Heart right ventricle (tissue), 16 donors: ENCODE measurements around the gene EGFLAM. TPM values are rescaled to one million over a fixed set of nuclear protein-coding genes. Genes with fewer than 3 reads are reported as not detected.

ENCODE experiments used
- ATAC-seq, 8 donors: fragments of 200-7000 bp; cut with Tn5 transposase; one replicate each; pipeline ENCODE4 v1.9.1; 2020; ENCODE audit warnings: mild to moderate bottlenecking in 8 of 8, moderate library complexity in 8 of 8, moderate number of reproducible peaks in 1 of 8
- DNase-seq, 2 donors: peaks; one replicate each; pipeline ENCODE4 v3.0.0-alpha.2; 2020
- H3K27ac ChIP-seq, 10 donors: fragments of 200-600 bp; sonication (generic) in 2 of 10; one replicate each; pipeline versions ENCODE4 v1.5.0 to v1.8.0; 2020 to 2022; ENCODE audit warnings: mild to moderate bottlenecking in 3 of 10
- H3K27me3 ChIP-seq, 7 donors: fragments of 200-600 bp; one replicate each; pipeline ENCODE4 v1.8.0; 2021 to 2022; ENCODE audit warnings: mild to moderate bottlenecking in 2 of 7
- H3K36me3 ChIP-seq, 9 donors: fragments of 200-600 bp; sonication (generic) in 1 of 9; one replicate each; pipeline versions ENCODE4 v1.5.0 to v1.8.0; 2020 to 2022; ENCODE audit warnings: mild to moderate bottlenecking in 2 of 9
- H3K4me1 ChIP-seq, 9 donors: fragments of 200-600 bp; sonication (generic) in 1 of 9; one replicate each; pipeline versions ENCODE4 v1.5.0 to v1.8.0; 2020 to 2022; ENCODE audit warnings: mild to moderate bottlenecking in 4 of 9
- H3K4me3 ChIP-seq, 10 donors: fragments of 200-600 bp; sonication (generic) in 2 of 10; one replicate each; pipeline versions ENCODE4 v1.5.0 to v1.8.0; 2020 to 2022; ENCODE audit warnings: mild to moderate bottlenecking in 7 of 10, moderate library complexity in 2 of 10
- H3K9me3 ChIP-seq, 11 donors: fragments of 200-600 bp in 10 of 11; sonication (generic) in 2 of 11; one replicate each; pipeline versions ENCODE4 v1.5.0 to v1.8.0; 2013 to 2022; ENCODE audit warnings: mild to moderate bottlenecking in 2 of 11, control low read depth in 1 of 11, moderate library complexity in 1 of 11
- WGBS, 2 donors: extraction: QIAGEN DNeasy Blood & Tissue Kit; methylation state at CpG; one replicate each; pipeline ENCODE4 v1.1.7; 2013; ENCODE audit warnings: inconsistent platforms in 1 of 2; 5-methylcytosine and 5-hydroxymethylcytosine counted together
- intact Hi-C, 10 donors: fragments of 100-400 bp; cut with DNase I; formaldehyde crosslinking; loops; one replicate each; pipeline versions ENCODE4 v1.11.1 to v1.14.2; 2022
- polyA plus RNA-seq, 2 donors: library from polyadenylated mRNA; stranded (reverse); fragments of 200-250 nt; gene quantifications; one replicate each; pipeline ENCODE4 v1.2.3, GENCODE V29; 2013
- total RNA-seq, 10 donors: library from RNA; stranded (reverse); fragmentation: NEBNext Ultra II Directional in 3 of 10; extraction: Animal tissue kit (Norgen Biotek cat#: 25700) in 3 of 10; gene quantifications; one replicate each; pipeline versions ENCODE4 v1.2.1 to v1.2.4, GENCODE V29; 2021 to 2023
- TF ChIP-seq, protein P1 (sequence below), 9 donors: fragments of 200-600 bp; sonication (generic) in 2 of 9; IDR thresholded peaks; one replicate each; pipeline versions ENCODE4 v1.5.0 to v1.8.0; 2021 to 2022; ENCODE audit warnings: antibody characterized with exemption in 9 of 9, mild to moderate bottlenecking in 5 of 9, moderate library complexity in 1 of 9
- donor health status: Arrhythmogenic right ventricular cardiomyopathy.
- donor health status: ischemic (EF 13 %, LVEDD 7.1; RV severe dilation, severe dysfunction).
- donor health status: healthy with polysubstance abuse.
- donor health status: DM: no; HTN: yes; CAD: no.
- donor health status: DM: no; HTN: no; CAD: no.
- donor health status: ischemic (EF 25% LVEDD 6.9; RV normal size, moderate dysfunction).
- donor health status: ischemic (EF 25% LVEDD 5.7; RV mildly dilated, moderate dysfunction).
- donor health status: healthy.
- donor health status: DM: yes; HTN: yes; CAD: no.
- donor health status: Ischemic cardiomyopathy.
- donor health status: ischemic (EF 35%, LVEDD 5.7; RV mildly dilated, moderate dysfunction).
- donor health status: nonischemic (EF 11% LVEDD 7.7; RV severe dilation, severe dysfunction).
- donor health status: DM: yes; HTN: yes; CAD: no.
- donor health status: PGD.
- donor health status: ischemic (EF 29% LVEDD 5.4; RV normal size, mild dysfunction).
- donor health status: nonischemic (EF 23%, LVEDD 6.1; RV moderate dilation, normal function).

Gene EGFLAM
- total and polyA plus RNA-seq, 12 donors: 3.4 to 15.3 (median 7.6) TPM

DNA sequence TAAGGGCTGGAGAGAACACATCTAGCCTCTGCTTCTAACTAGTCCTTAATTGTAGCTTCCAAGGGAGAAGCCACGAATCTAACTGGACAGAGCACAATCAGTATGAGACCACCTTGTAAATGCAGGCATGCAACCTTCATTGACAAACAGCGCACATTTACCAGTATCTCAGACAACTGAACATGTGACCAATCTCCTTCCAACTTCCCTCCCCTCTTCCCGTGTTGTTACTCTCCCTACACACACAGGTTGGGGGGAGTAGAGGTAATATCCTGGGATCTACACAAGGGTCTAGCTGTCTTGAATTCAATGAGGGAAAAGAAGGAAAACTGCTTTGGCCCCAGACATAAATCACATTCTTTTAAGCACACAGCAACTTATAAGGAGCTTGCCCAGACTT lies 220.5 kb downstream of the EGFLAM start:
- no peak overlapping the region for H3K27ac ChIP-seq
- no peak overlapping the region for H3K4me3 ChIP-seq
- WGBS, 2 donors: 76 to 87% methylated on average over 3 of the region's 3 CpGs
- no peaks in the 10 kb centered on the region for H3K4me1 ChIP-seq
- H3K9me3 ChIP-seq: no peaks in the 10 kb centered on the region
- TF ChIP-seq, protein P1, sequence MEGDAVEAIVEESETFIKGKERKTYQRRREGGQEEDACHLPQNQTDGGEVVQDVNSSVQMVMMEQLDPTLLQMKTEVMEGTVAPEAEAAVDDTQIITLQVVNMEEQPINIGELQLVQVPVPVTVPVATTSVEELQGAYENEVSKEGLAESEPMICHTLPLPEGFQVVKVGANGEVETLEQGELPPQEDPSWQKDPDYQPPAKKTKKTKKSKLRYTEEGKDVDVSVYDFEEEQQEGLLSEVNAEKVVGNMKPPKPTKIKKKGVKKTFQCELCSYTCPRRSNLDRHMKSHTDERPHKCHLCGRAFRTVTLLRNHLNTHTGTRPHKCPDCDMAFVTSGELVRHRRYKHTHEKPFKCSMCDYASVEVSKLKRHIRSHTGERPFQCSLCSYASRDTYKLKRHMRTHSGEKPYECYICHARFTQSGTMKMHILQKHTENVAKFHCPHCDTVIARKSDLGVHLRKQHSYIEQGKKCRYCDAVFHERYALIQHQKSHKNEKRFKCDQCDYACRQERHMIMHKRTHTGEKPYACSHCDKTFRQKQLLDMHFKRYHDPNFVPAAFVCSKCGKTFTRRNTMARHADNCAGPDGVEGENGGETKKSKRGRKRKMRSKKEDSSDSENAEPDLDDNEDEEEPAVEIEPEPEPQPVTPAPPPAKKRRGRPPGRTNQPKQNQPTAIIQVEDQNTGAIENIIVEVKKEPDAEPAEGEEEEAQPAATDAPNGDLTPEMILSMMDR (IDR thresholded peaks at IDR 0.05): no peak
- DNase-seq: no peak
- peaks cover 0 to 52% (median 0%) of the 10 kb centered on the region in 7 donors for H3K27me3 ChIP-seq
- H3K36me3 ChIP-seq: peaks cover 0 to 73% (median 8%) of the 10 kb centered on the region in 9 donors
- ATAC-seq: peak in 1 of 8 donors; percentile 14
- intact Hi-C loops: no loop called here

GRCh38 chr5:38479315-38479904 lies 221.1 kb downstream of the EGFLAM start:
- intact Hi-C loops: no loop called here
- no peaks in the 10 kb centered on the region for H3K9me3 ChIP-seq
- no peak for DNase-seq
- peaks cover 0 to 78% (median 12%) of the 10 kb centered on the region in 9 donors for H3K36me3 ChIP-seq
- 42 to 51% methylated on average over 6 of the region's 6 CpGs for WGBS, 2 donors
- H3K4me1 ChIP-seq: no peaks in the 10 kb centered on the region
- H3K27ac ChIP-seq: no peak overlapping the region
- TF ChIP-seq, protein P1 (IDR thresholded peaks at IDR 0.05): no peak
- H3K27me3 ChIP-seq: peaks cover 0 to 52% (median 0%) of the 10 kb centered on the region in 7 donors
- H3K4me3 ChIP-seq: no peak overlapping the region
- ATAC-seq: peak in 2 of 8 donors; percentile 30 to 49

GRCh38 chr5:38483805-38484398 lies 225.5 kb downstream of the EGFLAM start:
- no peak for ATAC-seq
- WGBS, 2 donors: 92 to 93% methylated on average over 10 of the region's 10 CpGs
- peaks cover 0 to 100% (median 24%) of the 10 kb centered on the region in 9 donors for H3K36me3 ChIP-seq
- no peak for DNase-seq
- peaks cover 0 to 25% (median 0%) of the 10 kb centered on the region in 7 donors for H3K27me3 ChIP-seq
- TF ChIP-seq, protein P1 (IDR thresholded peaks at IDR 0.05): peak in 1 of 9 donors; percentile 12
- intact Hi-C loops: loop anchor here in 1 of 10 donors (5.0 kb wide), 1 partner anchor 43 kb away; no protein-coding TSS in a partner anchor
- no peak overlapping the region for H3K4me3 ChIP-seq
- H3K27ac ChIP-seq: no peak overlapping the region
- no peaks in the 10 kb centered on the region for H3K9me3 ChIP-seq
- no peaks in the 10 kb centered on the region for H3K4me1 ChIP-seq

- Histone ChIP-seq H3K9me3 (no peaks in the 10 kb centered on the region), H3K4me1 (no peaks in the 10 kb centered on the region), H3K4me3 (no peak overlapping the region), H3K27me3 (no peaks in the 10 kb centered on the region), H3K36me3 (peaks cover 0 to 99% (median 15%) of the 10 kb centered on the region in 9 donors), H3K27ac (no peak overlapping the region)
- TF ChIP-seq, protein P1 (IDR thresholded peaks at IDR 0.05): no peak
- intact Hi-C loops: loop anchor here in 1 of 10 donors (10.0 kb wide), 1 partner anchor 171 kb away; no protein-coding TSS in a partner anchor
- 90 to 91% methylated on average over 6 of the region's 6 CpGs for WGBS, 2 donors
- ATAC-seq (peak in 2 of 8 donors; percentile 18 to 53), DNase-seq (no peak)
These were observed 235.8 kb downstream of the EGFLAM start for GRCh38 chr5:38494175-38494574.
